Stimulated activated CD4-positive, alpha-beta T cell treated with anti-CD3 and anti-CD28 coated beads, Interleukin-1b, Interleukin-23, amount 100 ng/mL, for 24 hours (primary cell): ENCODE measurements around the gene PON3.
"Not testable (repeated sequence)": the region's sequence is repeated elsewhere in the genome, so short reads cannot be mapped to it uniquely, and the experiment has no call there.

Source experiments
- DNase-seq, 4 experiments: peaks; one replicate each; pipeline ENCODE4 v3.0.0-alpha.2; 2020; ENCODE audit warnings: low read depth in 4 of 4, low spot score in 1 of 4

Gene PON3

GRCh38 chr7:95412075-95412474 lies 15.9 kb upstream of the PON3 start:
- DNase-seq, result no peak

GRCh38 chr7:95411666-95412065 lies 15.5 kb upstream of the PON3 start:
- DNase-seq, result no peak

GRCh38 chr7:95411036-95411435 lies 14.9 kb upstream of the PON3 start:
- no peak for DNase-seq

GRCh38 chr7:95407751-95408150 lies 11.6 kb upstream of the PON3 start:
- DNase-seq, result no peak

DNA sequence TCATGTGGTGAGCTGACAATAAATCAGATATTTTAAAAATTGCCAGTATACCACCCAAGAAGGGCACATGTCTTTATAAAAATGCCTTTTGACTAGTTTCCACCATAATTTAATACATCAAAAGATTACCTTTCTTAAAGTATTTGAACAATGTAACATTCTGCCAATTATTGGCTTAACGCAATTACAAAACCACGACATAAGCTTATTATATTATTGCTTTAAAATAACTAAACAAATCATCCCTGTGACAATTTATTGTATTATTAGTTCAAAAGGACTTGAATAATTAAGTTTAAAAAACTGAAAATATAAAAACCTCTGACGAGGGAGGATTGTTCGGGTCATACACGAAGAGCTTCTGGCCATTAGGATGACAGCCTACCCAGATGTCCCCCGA lies 9.6 kb upstream of the PON3 start:
- DNase-seq, result no peak

GRCh38 chr7:95405208-95405607 lies 9.0 kb upstream of the PON3 start:
- DNase-seq, result no peak

DNA sequence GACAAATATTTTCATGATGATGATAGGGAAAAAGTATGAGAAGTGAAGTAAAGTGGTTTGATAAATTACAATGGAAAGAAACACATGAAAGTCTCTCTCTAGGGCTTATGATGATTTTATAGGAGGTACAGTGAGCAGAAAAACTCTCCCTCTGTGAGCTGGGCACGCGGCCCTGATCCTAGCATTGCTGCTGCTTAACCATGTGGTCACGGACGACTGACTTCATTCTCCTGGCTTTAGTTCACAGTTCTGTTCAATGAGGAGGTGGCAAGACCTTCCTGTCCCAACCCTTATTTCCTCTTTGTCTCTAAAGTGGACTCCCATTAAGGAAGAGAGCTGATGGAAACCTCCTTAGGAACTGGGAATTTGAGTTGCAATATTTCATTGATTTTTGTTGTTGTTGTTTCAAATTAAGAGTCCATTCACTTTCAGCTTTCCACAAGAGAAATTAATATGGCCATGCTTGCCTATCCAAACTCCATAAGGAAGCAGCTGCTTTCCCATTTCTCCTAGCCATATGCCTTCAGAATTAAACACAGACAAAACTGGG lies 8.2 kb upstream of the PON3 start:
- no peak for DNase-seq

GRCh38 chr7:95398155-95398940 lies 2.2 kb upstream of the PON3 start:
- no peak for DNase-seq

- DNase-seq, result no peak
Measured at GRCh38 chr7:95397381-95397780, 1.2 kb upstream of the PON3 start.

DNA sequence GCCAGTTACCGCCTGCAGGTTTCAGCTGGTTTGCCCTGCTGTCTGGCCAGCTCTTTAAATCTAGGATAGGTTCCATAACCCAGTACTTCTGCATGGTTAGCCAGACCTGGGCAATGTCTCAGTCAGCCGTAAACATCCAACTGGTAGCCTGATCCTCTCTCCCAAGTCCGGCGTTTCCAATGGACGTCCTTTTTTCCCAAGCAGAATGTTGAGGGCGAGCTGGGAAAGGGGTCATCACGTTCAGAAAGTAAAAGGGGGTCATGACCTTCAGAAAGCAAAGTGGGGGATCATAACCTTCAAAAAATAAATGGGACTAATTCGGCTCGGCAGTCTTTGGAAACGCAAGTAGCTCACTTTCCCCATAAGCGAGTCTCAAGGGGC lies 430 bp downstream of the PON3 start:
- no peak for DNase-seq

DNA sequence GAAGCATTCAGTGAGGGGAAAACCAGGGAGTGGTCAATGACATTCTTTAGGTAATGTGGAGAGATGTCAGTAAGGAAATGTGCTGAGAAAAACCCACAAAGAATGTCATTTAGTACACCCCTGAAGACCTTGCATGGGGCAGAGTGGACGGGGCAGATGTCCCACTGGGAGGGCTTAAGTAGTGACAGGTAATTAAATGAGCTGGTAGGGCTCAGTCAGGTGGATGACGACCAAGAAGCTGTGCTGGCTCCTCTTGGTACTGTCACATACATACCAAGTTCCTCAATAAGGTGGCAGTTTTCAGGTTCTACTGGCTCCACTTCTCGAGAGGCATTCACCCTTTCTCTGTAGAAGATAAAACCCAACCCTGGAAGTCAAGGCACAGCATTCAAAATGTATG lies 1.8 kb downstream of the PON3 start:
- DNase-seq, result no peak

- DNase-seq, result no peak
Measured at GRCh38 chr7:95391761-95392160, 4.4 kb downstream of the PON3 start.

- DNase-seq, result no peak
Measured at GRCh38 chr7:95389516-95389915, 6.7 kb downstream of the PON3 start.

DNA sequence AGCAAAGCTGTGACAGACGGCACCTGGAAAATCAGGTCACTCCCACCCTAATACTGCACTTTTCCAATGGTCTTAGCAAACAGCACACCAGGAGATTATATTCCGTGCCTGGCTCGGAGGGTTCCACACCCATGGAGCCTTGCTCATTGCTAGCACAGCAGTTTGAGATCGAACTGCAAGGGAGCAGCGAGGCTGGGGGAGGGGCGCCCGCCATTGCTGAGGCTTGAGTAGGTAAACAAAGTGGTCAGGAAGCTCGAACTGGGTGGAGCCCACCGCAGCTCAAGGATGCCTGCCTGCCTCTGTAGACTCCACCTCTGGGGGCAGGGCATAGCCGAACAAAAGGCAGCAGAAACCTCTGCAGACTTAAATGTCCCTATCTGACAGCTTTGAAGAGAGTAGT lies 16.7 kb downstream of the PON3 start:
- DNase-seq, result not testable (repeated sequence)

GRCh38 chr7:95376632-95377400 lies 19.4 kb downstream of the PON3 start:
- DNase-seq, result no peak

DNA sequence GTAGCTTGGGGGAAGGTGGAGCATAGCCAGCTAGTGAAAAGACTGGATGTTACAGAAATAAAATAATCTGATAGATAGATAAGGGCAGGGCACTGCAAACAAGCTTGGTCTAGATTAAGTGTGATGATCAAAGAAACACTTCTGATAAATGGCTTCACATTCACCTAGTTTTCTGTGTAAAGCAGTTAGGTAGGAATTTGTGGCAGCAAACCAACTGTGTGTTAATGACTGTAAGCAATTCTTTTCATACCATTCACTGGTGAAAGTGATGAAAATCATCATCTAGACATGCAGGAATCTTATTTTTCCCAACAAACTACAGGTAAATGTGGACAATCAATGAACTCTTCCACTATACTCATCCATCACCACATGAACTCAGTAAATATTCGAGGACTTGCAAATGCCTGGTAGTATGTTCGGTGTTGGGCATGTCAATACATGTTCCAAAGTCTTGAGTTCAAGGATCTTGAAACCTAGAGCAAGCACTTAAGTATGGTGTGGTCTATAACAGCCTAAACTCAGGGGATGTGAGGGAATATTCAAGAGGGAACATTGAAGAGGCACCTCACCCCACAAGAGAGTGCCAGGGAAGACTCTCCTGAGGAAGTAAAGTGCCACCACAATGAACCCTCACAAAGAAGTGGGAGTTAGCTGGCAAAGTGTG lies 20.5 kb downstream of the PON3 start:
- DNase-seq, result no peak

- no peak for DNase-seq
Measured at GRCh38 chr7:95373323-95373722, 22.9 kb downstream of the PON3 start.

DNA sequence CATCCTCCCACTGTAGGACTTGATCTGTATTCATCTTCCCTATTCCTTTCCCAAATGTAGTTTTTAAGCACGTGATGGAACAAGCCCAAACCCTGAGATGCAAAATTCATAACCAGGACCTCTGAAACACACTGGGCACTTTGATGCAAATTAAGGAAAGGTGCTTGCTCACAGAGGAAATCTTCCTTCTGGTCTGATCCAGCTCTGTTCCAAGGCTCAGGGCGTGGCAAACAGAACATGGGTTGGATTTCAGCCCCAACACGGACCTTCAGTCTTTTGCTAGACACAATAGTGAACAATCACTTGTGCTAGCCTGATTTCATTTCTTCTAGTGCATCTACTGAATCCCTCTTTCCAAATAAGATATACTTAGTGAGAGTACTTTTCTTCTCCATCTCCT lies 27.9 kb downstream of the PON3 start:
- DNase-seq, result no peak

DNA sequence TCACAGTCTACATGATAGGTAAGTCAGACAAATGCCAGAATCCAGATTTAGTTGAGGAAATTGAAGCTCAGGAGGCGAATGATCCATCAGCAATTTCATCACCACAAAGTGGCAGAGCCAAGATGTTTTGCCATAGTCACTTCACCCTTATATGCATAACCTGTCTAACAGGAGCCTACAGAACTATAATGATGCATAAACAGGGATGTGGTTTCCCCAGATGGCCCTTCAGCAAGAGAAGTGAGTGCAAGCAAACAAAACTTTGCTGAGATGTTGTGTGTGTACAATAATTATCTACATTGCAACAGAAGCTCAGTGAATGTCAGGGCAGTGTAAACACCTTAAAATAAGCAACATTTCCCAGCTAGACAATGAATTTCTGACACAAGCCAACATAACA lies 28.6 kb downstream of the PON3 start:
- DNase-seq, result no peak

DNA sequence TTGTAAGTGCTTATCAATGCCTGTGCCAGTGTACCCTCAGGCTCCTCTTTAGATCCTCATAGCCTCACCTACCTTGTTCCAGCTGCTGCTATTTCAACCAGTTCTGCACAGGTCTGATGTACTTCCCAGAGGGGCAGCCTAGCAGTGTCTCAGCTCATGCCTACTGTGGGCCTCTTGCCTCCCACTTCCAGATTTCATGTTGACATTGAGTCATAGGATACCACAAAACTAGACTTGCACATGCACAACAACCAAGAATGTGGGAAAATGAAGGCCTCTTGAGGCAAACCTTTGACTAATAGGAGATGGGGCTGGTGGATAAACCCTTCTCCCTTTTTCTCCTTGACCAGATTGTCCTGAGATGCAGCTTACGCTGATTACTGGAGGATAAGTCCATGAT lies 31.0 kb downstream of the PON3 start:
- no peak for DNase-seq

DNA sequence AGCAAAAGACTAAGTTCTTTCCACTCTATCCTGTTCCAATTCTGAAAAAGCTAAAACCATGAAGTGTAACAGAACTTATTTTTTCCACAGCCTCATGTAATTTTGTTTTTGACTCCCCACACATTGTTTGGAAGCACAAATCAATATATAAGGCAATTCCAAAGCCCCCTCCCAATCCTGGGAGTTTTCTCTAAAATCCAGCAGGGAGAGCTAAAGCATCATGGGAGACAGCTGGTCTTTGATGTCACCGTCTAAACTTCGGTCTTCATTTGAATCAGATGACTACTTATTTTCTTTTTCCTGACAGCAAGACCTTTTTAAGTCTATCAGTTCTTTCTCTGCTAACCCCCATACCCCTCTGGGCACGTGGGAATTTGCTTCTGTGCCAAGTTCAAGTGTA lies 38.6 kb downstream of the PON3 start:
- DNase-seq, result no peak
